NT2/D1 (cell line): Measurements from ENCODE around the gene TTC3.

ENCODE experiments used
- SUZ12 ChIP-seq: IDR thresholded peaks from 2 replicates; pipeline ENCODE4 v1.6.1; 2011; ENCODE audit not compliant: insufficient read length, insufficient read depth; ENCODE audit errors: extremely low read depth
- YY1 ChIP-seq: IDR thresholded peaks from 2 replicates; pipeline ENCODE4 v1.6.1; 2011; ENCODE audit not compliant: insufficient read length, insufficient read depth

DNA sequence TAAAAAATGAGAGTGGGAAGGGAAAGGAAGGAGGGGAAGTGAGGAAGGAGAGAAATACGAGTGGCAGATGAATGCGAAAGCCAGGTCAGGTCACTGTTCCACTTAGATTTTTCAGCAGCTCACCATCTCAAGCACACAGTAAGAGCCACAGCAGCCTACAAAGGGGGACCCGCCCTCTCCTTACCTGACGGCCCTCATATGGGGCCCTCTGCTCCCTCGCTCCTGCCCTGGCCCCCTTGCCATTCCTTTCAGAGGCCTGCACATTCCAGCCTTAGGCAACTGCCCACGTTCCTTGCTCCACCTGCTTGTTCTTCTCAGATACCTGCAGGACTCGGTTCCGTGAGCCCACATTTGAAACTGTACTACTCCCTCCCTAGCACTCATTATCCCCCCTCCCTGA, 172.1 kb downstream of the TTC3 start:
- TF ChIP-seq YY1 (no peak), SUZ12 (no peak)
